CD14-positive monocyte (primary cell): ENCODE data around the gene CNTN4. TPM values are rescaled to one million over a fixed set of nuclear protein-coding genes. Genes with fewer than 3 reads are reported as not detected.

ENCODE experiments used
- DNase-seq, 3 donors: peaks; one replicate each; pipeline ENCODE4 v3.0.0-alpha.2; 2011 to 2022
- H2AFZ ChIP-seq: 2 replicates; pipeline ENCODE4 v1.6.0; 2012; ENCODE audit warnings: mild to moderate bottlenecking, low read depth, low read length, inconsistent platforms; ENCODE audit not compliant: insufficient read depth, poor library complexity, severe bottlenecking
- H3K27ac ChIP-seq, 2 donors: 1 replicate in 1 of 2; 2 replicates in 1 of 2; pipeline ENCODE4 v1.5.1; 2012 to 2013; ENCODE audit warnings: low read length in 2 of 2, control low read depth in 1 of 2, inconsistent platforms in 1 of 2, low read depth in 1 of 2, mild to moderate bottlenecking in 1 of 2
- H3K27me3 ChIP-seq, 2 donors: one replicate each; pipeline versions ENCODE4 v1.6.0 to v1.6.1; 2011 to 2013; ENCODE audit warnings: low read length in 2 of 2; ENCODE audit not compliant: control insufficient read depth in 2 of 2, insufficient read depth in 2 of 2
- H3K36me3 ChIP-seq, 2 donors: replicated peaks in 1 of 2; 1 replicate in 1 of 2; 2 replicates in 1 of 2; pipeline versions ENCODE4 v1.5.1 to v1.6.1; 2012 to 2013; ENCODE audit warnings: low read length in 2 of 2, control low read depth in 1 of 2, inconsistent platforms in 1 of 2, mild to moderate bottlenecking in 1 of 2; ENCODE audit not compliant: insufficient read depth in 2 of 2, control insufficient read depth in 1 of 2
- H3K4me1 ChIP-seq, 2 donors: 1 replicate in 1 of 2; 2 replicates in 1 of 2; pipeline versions ENCODE4 v1.5.1 to v1.6.1; 2012 to 2013; ENCODE audit warnings: low read length in 2 of 2, control low read depth in 1 of 2, inconsistent platforms in 1 of 2, mild to moderate bottlenecking in 1 of 2, moderate library complexity in 1 of 2; ENCODE audit not compliant: insufficient read depth in 2 of 2, control insufficient read depth in 1 of 2
- H3K4me2 ChIP-seq: replicated peaks from 2 replicates; pipeline ENCODE3; 2012; ENCODE audit warnings: low read length, moderate library complexity, mild to moderate bottlenecking; ENCODE audit not compliant: poor library complexity, severe bottlenecking; ENCODE audit errors: extremely low read depth
- H3K4me3 ChIP-seq, 3 experiments: fragments of 200-600 bp in 1 of 3; sonication (generic) in 1 of 3; replicated peaks in 1 of 3; 1 replicate in 2 of 3; 2 replicates in 1 of 3; pipeline ENCODE4 v1.5.1; 2011 to 2013; ENCODE audit warnings: low read length in 3 of 3, mild to moderate bottlenecking in 3 of 3, control low read depth in 2 of 3, low read depth in 2 of 3, inconsistent platforms in 1 of 3, moderate library complexity in 1 of 3
- H3K79me2 ChIP-seq: 2 replicates; pipeline ENCODE4 v1.6.0; 2012; ENCODE audit warnings: mild to moderate bottlenecking, control low read depth, inconsistent platforms, low read length, moderate library complexity; ENCODE audit not compliant: insufficient read depth
- H3K9ac ChIP-seq: 2 replicates; pipeline ENCODE4 v1.6.0; 2017; ENCODE audit warnings: low read length, mild to moderate bottlenecking; ENCODE audit not compliant: insufficient read depth, poor library complexity, severe bottlenecking
- H3K9me3 ChIP-seq, 2 donors: replicated peaks in 1 of 2; 1 replicate in 1 of 2; 2 replicates in 1 of 2; pipeline versions ENCODE4 v1.5.1 to v1.6.1; 2012 to 2013; ENCODE audit warnings: low read length in 2 of 2, control low read depth in 1 of 2; ENCODE audit not compliant: control insufficient read depth in 1 of 2, insufficient read depth in 1 of 2
- H4K20me1 ChIP-seq: 2 replicates; pipeline ENCODE4 v1.6.0; 2012; ENCODE audit warnings: mild to moderate bottlenecking, low read length, control low read depth, moderate library complexity; ENCODE audit not compliant: insufficient read depth
- H3K27ac Mint-ChIP-seq, 7 donors: one replicate each; pipeline ENCODE4 v1.8.0; 2020; ENCODE audit warnings: mild to moderate bottlenecking in 7 of 7, mixed read lengths in 7 of 7, moderate library complexity in 6 of 7, inconsistent platforms in 2 of 7
- H3K27me3 Mint-ChIP-seq, 3 donors: one replicate each; pipeline ENCODE4 v1.8.0; 2021 to 2022; ENCODE audit warnings: low read depth in 3 of 3, mild to moderate bottlenecking in 3 of 3, mixed read lengths in 3 of 3, moderate library complexity in 3 of 3, inconsistent platforms in 1 of 3
- H3K36me3 Mint-ChIP-seq, 2 donors: one replicate each; pipeline ENCODE4 v1.8.0; 2020; ENCODE audit warnings: mixed read lengths in 2 of 2, inconsistent platforms in 1 of 2, mild to moderate bottlenecking in 1 of 2
- H3K4me1 Mint-ChIP-seq: one replicate; pipeline ENCODE4 v1.8.0; 2020; ENCODE audit warnings: mild to moderate bottlenecking, mixed read lengths
- H3K4me3 Mint-ChIP-seq, 2 donors: one replicate each; pipeline ENCODE4 v1.8.0; 2020; ENCODE audit warnings: mild to moderate bottlenecking in 2 of 2, mixed read lengths in 2 of 2, moderate library complexity in 1 of 2
- H3K9me3 Mint-ChIP-seq, 7 donors: one replicate each; pipeline ENCODE4 v1.8.0; 2020 to 2022; ENCODE audit warnings: mixed read lengths in 7 of 7, mild to moderate bottlenecking in 6 of 7, moderate library complexity in 6 of 7, inconsistent platforms in 2 of 7
- WGBS: methylation state at CpG from one replicate; pipeline ENCODE4 v1.1.5; 2013; ENCODE audit warnings: missing lambda C conversion rate; ENCODE audit not compliant: insufficient coverage; 5-methylcytosine and 5-hydroxymethylcytosine counted together
- intact Hi-C, 2 donors: fragments of 100-400 bp; cut with micrococcal nuclease; formaldehyde crosslinking; loops; one replicate each; pipeline versions ENCODE4 v1.15.0 to v1.15.1; 2023
- polyA plus RNA-seq, 3 donors: library from polyadenylated mRNA; depleted of rRNA in 1 of 3; unstranded in 2 of 3; stranded (reverse) in 1 of 3; fragments of 300-500 nt in 2 of 3; fragments of >200 nt in 1 of 3; fragmentation: Illumina TruSeq in 2 of 3; gene quantifications; 1 replicate in 2 of 3; 2 replicates in 1 of 3; pipeline ENCODE4 v1.2.3, GENCODE V29; 2012 to 2021
- TF ChIP-seq, protein P1 (sequence below): fragments of 200-600 bp; IDR thresholded peaks from one replicate; pipeline ENCODE4 v1.8.0; 2022; ENCODE audit warnings: antibody characterized with exemption, mild to moderate bottlenecking

The CNTN4 gene
- polyA plus RNA-seq, 3 donors: not detected

DNA sequence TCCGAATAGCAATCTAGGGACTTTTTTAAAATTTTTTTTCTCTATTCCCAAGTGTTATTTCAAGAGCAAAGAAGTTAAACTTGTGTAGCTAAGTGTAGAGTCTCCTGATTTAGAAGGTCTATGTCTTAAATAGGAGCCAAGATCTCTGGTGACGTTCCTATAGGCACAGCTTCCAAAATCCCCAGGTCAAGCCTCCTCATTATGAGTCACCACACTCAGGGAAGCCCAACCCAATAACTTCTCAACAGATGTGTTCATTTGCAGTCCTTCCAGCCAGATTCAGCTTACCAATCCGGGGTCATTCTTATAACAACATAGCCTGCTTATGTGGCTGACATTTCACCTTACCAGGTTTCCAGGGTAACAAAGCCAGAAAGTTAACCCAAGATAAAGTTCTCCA lies 741.2 kb downstream of the CNTN4 start:
- Mint-ChIP-seq H3K9me3 (peaks cover 0 to 9% (median 3%) of the 10 kb centered on the region in 7 donors), H3K4me3 (no peak overlapping the region), H3K36me3 (no peaks in the 10 kb centered on the region), H3K27ac (no peak overlapping the region), H3K27me3 (peaks cover 0 to 1% (median 0%) of the 10 kb centered on the region in 3 donors), H3K4me1 (no peaks in the 10 kb centered on the region)
- Histone ChIP-seq H3K4me3 (no peak overlapping the region), H3K27ac (no peak overlapping the region), H3K9ac (no peak overlapping the region), H3K36me3 (no peaks in the 10 kb centered on the region), H3K79me2 (no peaks in the 10 kb centered on the region), H3K4me2 (no peak overlapping the region), H3K4me1 (no peaks in the 10 kb centered on the region), H3K27me3 (no peaks in the 10 kb centered on the region), H4K20me1 (no peaks in the 10 kb centered on the region), H2AFZ (no peak overlapping the region), H3K9me3 (peaks cover 4% of the 10 kb centered on the region in 2 donors)
- TF ChIP-seq, protein P1, sequence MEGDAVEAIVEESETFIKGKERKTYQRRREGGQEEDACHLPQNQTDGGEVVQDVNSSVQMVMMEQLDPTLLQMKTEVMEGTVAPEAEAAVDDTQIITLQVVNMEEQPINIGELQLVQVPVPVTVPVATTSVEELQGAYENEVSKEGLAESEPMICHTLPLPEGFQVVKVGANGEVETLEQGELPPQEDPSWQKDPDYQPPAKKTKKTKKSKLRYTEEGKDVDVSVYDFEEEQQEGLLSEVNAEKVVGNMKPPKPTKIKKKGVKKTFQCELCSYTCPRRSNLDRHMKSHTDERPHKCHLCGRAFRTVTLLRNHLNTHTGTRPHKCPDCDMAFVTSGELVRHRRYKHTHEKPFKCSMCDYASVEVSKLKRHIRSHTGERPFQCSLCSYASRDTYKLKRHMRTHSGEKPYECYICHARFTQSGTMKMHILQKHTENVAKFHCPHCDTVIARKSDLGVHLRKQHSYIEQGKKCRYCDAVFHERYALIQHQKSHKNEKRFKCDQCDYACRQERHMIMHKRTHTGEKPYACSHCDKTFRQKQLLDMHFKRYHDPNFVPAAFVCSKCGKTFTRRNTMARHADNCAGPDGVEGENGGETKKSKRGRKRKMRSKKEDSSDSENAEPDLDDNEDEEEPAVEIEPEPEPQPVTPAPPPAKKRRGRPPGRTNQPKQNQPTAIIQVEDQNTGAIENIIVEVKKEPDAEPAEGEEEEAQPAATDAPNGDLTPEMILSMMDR: no peak
- intact Hi-C loops: no loop called here
- WGBS: 100% methylated on average over 1 of the region's 3 CpGs
- DNase-seq: no peak

DNA sequence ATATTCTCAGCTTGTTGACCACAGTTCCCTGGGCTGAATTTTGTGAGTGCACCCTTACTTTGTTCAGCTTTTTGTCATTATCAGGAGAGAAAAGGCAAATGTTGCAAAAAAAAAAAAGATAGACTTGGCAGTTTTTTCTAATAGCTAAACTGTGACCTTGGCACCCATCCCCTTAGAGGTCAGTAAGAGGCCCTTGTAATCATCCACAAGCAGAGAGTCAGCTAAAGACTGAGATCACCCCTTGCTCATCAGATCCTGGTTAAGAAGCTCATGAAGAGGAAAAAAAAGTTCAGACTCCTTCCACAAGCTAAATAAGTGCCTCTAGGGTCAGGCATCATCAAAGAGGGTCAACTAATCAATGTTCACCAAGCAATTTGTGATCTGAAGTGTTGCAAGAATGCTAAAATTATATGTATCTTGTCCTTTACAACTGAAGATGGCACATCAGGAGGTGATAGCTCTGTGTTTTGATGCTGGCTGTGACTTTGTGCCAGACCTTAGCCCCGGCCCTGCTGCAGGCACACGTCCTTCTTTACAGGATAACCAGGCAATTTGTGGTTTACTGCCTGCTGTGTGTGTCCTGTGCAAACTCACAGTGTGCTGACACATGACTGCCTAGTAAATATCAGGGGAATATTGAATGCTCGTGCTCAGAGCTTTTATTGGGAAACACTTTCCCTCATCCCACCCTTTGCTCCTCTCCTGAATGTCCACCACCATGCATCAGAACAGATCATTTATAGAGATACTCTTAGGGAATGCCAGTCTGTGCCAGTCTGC lies 748.6 kb downstream of the CNTN4 start:
- no peaks in the 10 kb centered on the region for H3K4me1 Mint-ChIP-seq
- H3K36me3 ChIP-seq: no peaks in the 10 kb centered on the region
- H4K20me1 ChIP-seq: no peaks in the 10 kb centered on the region
- no peaks in the 10 kb centered on the region for H3K4me1 ChIP-seq
- H3K9ac ChIP-seq: no peak overlapping the region
- no peak overlapping the region for H3K27ac ChIP-seq
- no peaks in the 10 kb centered on the region for H3K27me3 ChIP-seq
- H3K4me3 Mint-ChIP-seq: no peak overlapping the region
- TF ChIP-seq, protein P1: no peak
- DNase-seq: no peak
- 55% methylated on average over 2 of the region's 3 CpGs for WGBS
- peaks cover 12 to 15% of the 10 kb centered on the region in 2 donors for H3K9me3 ChIP-seq
- no peaks in the 10 kb centered on the region for H3K79me2 ChIP-seq
- H3K27ac Mint-ChIP-seq: no peak overlapping the region
- no peak overlapping the region for H2AFZ ChIP-seq
- intact Hi-C loops: no loop called here
- peaks cover 0 to under 1% (median 0%) of the 10 kb centered on the region in 3 donors for H3K27me3 Mint-ChIP-seq
- peaks cover 2 to 15% (median 5%) of the 10 kb centered on the region in 7 donors for H3K9me3 Mint-ChIP-seq
- no peak overlapping the region for H3K4me3 ChIP-seq
- H3K36me3 Mint-ChIP-seq: no peaks in the 10 kb centered on the region
- H3K4me2 ChIP-seq: no peak overlapping the region
